PC-3 (cell line): ENCODE measurements around the gene KCTD5. TPM values are rescaled to one million over a fixed set of nuclear protein-coding genes. Genes with fewer than 3 reads are reported as not detected.
"Not testable (repeated sequence)": the region's sequence is repeated elsewhere in the genome, so short reads cannot be mapped to it uniquely, and the experiment has no call there.

Experiments
- ATAC-seq: fragments of 200-7000 bp; cut with Tn5 transposase; 2 replicates; pipeline ENCODE4 v1.9.1; 2020; ENCODE audit warnings: mild to moderate bottlenecking, moderate library complexity
- BruUV-seq: library from RNA; stranded (reverse); fragments of 400-500 nt; replicated peaks from 2 replicates; lab custom pipeline; 2021; lab: Mats Ljungman, UMichigan
- CTCF ChIA-PET: fragments of 300-600 bp; sonication (Branson Sonifier 250); formaldehyde crosslinking; loops from one replicate; lab custom pipeline; 2022; ENCODE audit warnings: antibody characterized with exemption; lab: Charles Lee
- POLR2A ChIA-PET: fragments of 300-600 bp; sonication (Branson Sonifier 250); formaldehyde crosslinking; loops from one replicate; lab custom pipeline; 2022; ENCODE audit warnings: antibody characterized with exemption; ENCODE audit not compliant: unreplicated experiment; lab: Charles Lee
- DNase-seq: peaks from one replicate; pipeline ENCODE4 v3.0.0-alpha.2; 2015
- H2AFZ ChIP-seq: fragments of 300-600 bp; sonication (generic); 2 replicates; pipeline ENCODE4 v1.6.0; 2016; ENCODE audit warnings: antibody characterized with exemption, low read length
- H3F3A ChIP-seq: fragments of 300-600 bp; sonication (generic); one replicate; pipeline ENCODE4 v1.6.0; 2017; ENCODE audit warnings: antibody characterized with exemption, low read length, control low read depth, mild to moderate bottlenecking; ENCODE audit not compliant: unreplicated experiment
- H3K27ac ChIP-seq: fragments of 300-600 bp; sonication (generic); 2 replicates; pipeline ENCODE4 v1.5.1; 2016; ENCODE audit warnings: mild to moderate bottlenecking, low read length
- H3K27me3 ChIP-seq: fragments of 300-600 bp; sonication (generic); 2 replicates; pipeline ENCODE4 v1.6.1; 2016; ENCODE audit warnings: low read length, mixed read lengths
- H3K36me3 ChIP-seq: fragments of 300-600 bp; sonication (generic); 2 replicates; pipeline ENCODE4 v1.6.1; 2016; ENCODE audit warnings: low read depth, mixed run types, low read length, mixed read lengths
- H3K4me1 ChIP-seq: fragments of 300-600 bp; sonication (generic); 2 replicates; pipeline ENCODE4 v1.5.1; 2016; ENCODE audit warnings: low read length; ENCODE audit not compliant: insufficient read depth
- H3K4me2 ChIP-seq: fragments of 300-600 bp; sonication (generic); 2 replicates; pipeline ENCODE4 v1.6.0; 2016; ENCODE audit warnings: low read length
- H3K4me3 ChIP-seq: fragments of 300-600 bp; sonication (generic); 2 replicates; pipeline ENCODE4 v1.5.1; 2016; ENCODE audit warnings: mild to moderate bottlenecking, low read length, mixed read lengths
- H3K79me2 ChIP-seq: fragments of 300-600 bp; sonication (generic); 2 replicates; pipeline ENCODE4 v1.6.1; 2017; ENCODE audit warnings: low read length, mixed read lengths
- H3K9ac ChIP-seq: fragments of 300-600 bp; sonication (generic); 2 replicates; pipeline ENCODE4 v1.6.0; 2016; ENCODE audit warnings: mild to moderate bottlenecking, low read length
- H3K9me2 ChIP-seq: fragments of 300-600 bp; sonication (generic); replicated peaks from 2 replicates; pipeline ENCODE4 v1.6.1; 2016; ENCODE audit warnings: mixed run types, low read length, mixed read lengths
- H3K9me3 ChIP-seq: fragments of 300-600 bp; sonication (generic); 2 replicates; pipeline ENCODE4 v1.6.1; 2016; ENCODE audit warnings: low read length, mixed read lengths
- H4K20me1 ChIP-seq: fragments of 300-600 bp; sonication (generic); 2 replicates; pipeline ENCODE4 v1.6.1; 2016; ENCODE audit warnings: low read length, mixed read lengths
- EZH2 ChIP-seq: fragments of 300-600 bp; sonication (generic); IDR thresholded peaks from one replicate; pipeline ENCODE4 v1.6.1; 2017; ENCODE audit warnings: antibody characterized with exemption, mild to moderate bottlenecking, low read length; ENCODE audit not compliant: unreplicated experiment
- EZH2phosphoT487 ChIP-seq: fragments of 300-600 bp; sonication (generic); IDR thresholded peaks from 2 replicates; pipeline ENCODE4 v1.6.1; 2018; ENCODE audit warnings: mild to moderate bottlenecking, antibody characterized with exemption, low read length, borderline replicate concordance
- intact Hi-C: fragments of 100-400 bp; cut with micrococcal nuclease; formaldehyde crosslinking; loops from 2 replicates; pipeline ENCODE4 v1.9.0; 2023
- total RNA-seq: library from RNA; depleted of rRNA; stranded (reverse); fragments of >200 nt; gene quantifications from 2 replicates; pipeline ENCODE4 v1.2.3, GENCODE V29; 2014
- TF ChIP-seq, protein P1 (sequence below): fragments of 300-600 bp; sonication (generic); conservative IDR thresholded peaks from 2 replicates; pipeline ENCODE4 v1.5.1; 2017; ENCODE audit warnings: antibody characterized with exemption, low read depth, mild to moderate bottlenecking, low read length

Gene KCTD5
- total RNA-seq, 1 experiment from 2014 or later, result 52.2 TPM

DNA sequence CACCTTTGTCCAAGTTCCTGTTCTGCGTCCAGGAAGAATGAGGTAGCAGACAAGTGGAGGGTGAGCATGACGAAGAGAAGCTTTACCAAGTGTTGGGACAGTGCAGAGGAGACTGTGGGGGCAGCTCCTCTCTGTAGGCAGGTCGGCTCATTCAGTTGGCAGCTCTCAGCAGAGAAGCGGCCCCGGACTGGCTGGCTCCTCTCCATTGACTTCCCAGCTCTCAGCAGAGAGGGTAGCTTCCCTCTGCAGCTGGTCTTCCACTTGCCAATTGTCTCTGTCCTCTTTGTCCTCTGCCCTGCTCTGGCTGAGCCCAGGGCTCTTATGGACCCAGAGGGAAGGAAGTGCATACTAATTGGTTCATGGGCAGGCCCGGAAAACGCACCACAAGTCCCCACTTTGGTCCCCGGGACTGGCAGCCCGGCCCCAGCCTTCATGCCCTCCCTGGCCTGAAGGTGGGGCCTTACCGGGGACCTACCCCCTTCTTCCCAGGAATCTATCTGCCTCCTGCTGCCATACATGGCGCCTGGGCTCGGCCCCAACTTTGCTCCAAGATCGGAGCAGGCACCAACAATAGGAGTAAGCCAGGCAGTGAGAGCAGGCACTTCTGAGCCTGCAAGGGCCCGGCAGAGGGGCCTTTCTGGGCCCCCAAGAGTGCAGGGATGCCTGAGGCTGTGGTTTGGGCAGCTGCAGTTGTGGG is 10.1 kb downstream of the KCTD5 start:
- H3K9ac ChIP-seq, result no peak overlapping the region
- no TSS peak for BruUV-seq
- H3K9me3 ChIP-seq, result no peaks in the 10 kb centered on the region
- TF ChIP-seq EZH2phosphoT487 (no peak), EZH2 (no peak)
- TF ChIP-seq, protein P1, sequence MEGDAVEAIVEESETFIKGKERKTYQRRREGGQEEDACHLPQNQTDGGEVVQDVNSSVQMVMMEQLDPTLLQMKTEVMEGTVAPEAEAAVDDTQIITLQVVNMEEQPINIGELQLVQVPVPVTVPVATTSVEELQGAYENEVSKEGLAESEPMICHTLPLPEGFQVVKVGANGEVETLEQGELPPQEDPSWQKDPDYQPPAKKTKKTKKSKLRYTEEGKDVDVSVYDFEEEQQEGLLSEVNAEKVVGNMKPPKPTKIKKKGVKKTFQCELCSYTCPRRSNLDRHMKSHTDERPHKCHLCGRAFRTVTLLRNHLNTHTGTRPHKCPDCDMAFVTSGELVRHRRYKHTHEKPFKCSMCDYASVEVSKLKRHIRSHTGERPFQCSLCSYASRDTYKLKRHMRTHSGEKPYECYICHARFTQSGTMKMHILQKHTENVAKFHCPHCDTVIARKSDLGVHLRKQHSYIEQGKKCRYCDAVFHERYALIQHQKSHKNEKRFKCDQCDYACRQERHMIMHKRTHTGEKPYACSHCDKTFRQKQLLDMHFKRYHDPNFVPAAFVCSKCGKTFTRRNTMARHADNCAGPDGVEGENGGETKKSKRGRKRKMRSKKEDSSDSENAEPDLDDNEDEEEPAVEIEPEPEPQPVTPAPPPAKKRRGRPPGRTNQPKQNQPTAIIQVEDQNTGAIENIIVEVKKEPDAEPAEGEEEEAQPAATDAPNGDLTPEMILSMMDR, result no peak
- POLR2A ChIA-PET, result no interaction called here
- H3K4me3 ChIP-seq, result no peak overlapping the region
- no peaks in the 10 kb centered on the region for H3K36me3 ChIP-seq
- DNase-seq, result no peak
- no peak for ATAC-seq
- intact Hi-C loops, result no loop called here
- no peaks in the 10 kb centered on the region; the same call in 1 of the 2 replicates for H4K20me1 ChIP-seq
- H3F3A ChIP-seq, result no peaks in the 10 kb centered on the region
- no peak overlapping the region for H3K27ac ChIP-seq
- no peaks in the 10 kb centered on the region for H3K4me1 ChIP-seq
- H3K4me2 ChIP-seq, result no peak overlapping the region
- H2AFZ ChIP-seq, result no peak overlapping the region
- H3K79me2 ChIP-seq, result peaks cover 42% of the 10 kb centered on the region
- no peaks in the 10 kb centered on the region for H3K27me3 ChIP-seq
- CTCF ChIA-PET, result interaction anchor here (0.6 kb wide), 1 partner anchor 17 kb away, joined by 3 read pairs; no protein-coding TSS in a partner anchor
- H3K9me2 ChIP-seq, result no peaks in the 10 kb centered on the region

DNA sequence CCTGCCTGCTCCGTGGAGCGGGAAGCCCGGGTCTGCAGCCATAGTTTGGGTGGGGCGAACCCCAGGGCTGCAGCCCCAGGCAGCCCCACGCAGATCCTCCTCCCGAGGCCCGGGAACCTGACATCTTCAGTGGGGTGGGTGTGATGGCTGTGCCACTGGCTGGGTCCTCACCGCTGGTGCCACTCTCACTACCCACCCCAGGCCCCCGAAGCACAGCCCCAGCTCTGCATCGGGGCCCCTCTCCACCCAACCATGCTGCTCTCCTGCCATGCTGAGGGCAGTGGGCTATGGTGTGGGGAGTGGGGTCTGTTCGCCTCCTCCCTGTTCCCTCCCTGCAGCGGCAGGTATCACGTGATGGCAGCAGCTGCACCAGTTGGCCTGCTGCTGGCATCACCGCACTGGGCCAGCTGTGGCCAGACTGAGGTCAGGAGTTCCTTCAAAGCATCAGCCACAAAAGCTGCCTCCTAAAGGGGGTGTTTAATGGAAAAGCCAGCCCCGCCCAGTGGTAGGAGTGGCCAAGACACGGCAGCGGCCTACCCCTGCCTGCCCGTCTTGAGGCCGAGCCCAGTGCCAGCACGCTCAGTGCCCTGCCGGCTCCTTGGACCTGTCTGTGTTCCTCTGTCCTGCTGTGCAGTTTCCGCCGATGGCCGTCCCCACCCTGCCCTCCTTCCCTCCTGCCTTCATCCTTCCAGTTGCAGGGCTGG is 10.8 kb downstream of the KCTD5 start:
- H3K4me3 ChIP-seq, result no peak overlapping the region
- H3F3A ChIP-seq, result no peaks in the 10 kb centered on the region
- DNase-seq (no peak), ATAC-seq (no peak)
- ChIA-PET CTCF (no interaction called here), POLR2A (no interaction called here)
- H3K4me1 ChIP-seq, result no peaks in the 10 kb centered on the region
- intact Hi-C loops, result no loop called here
- no peaks in the 10 kb centered on the region for H4K20me1 ChIP-seq
- H3K9me3 ChIP-seq, result no peaks in the 10 kb centered on the region
- H3K27me3 ChIP-seq, result no peaks in the 10 kb centered on the region
- H3K9ac ChIP-seq, result no peak overlapping the region
- BruUV-seq, result no TSS peak
- no peak overlapping the region for H3K27ac ChIP-seq
- H2AFZ ChIP-seq, result no peak overlapping the region
- no peak overlapping the region for H3K4me2 ChIP-seq
- H3K9me2 ChIP-seq, result no peaks in the 10 kb centered on the region
- TF ChIP-seq, protein P1, result no peak
- no peak for TF ChIP-seq EZH2phosphoT487
- TF ChIP-seq EZH2, result no peak
- no peaks in the 10 kb centered on the region for H3K36me3 ChIP-seq
- H3K79me2 ChIP-seq, result peaks cover 36% of the 10 kb centered on the region

DNA sequence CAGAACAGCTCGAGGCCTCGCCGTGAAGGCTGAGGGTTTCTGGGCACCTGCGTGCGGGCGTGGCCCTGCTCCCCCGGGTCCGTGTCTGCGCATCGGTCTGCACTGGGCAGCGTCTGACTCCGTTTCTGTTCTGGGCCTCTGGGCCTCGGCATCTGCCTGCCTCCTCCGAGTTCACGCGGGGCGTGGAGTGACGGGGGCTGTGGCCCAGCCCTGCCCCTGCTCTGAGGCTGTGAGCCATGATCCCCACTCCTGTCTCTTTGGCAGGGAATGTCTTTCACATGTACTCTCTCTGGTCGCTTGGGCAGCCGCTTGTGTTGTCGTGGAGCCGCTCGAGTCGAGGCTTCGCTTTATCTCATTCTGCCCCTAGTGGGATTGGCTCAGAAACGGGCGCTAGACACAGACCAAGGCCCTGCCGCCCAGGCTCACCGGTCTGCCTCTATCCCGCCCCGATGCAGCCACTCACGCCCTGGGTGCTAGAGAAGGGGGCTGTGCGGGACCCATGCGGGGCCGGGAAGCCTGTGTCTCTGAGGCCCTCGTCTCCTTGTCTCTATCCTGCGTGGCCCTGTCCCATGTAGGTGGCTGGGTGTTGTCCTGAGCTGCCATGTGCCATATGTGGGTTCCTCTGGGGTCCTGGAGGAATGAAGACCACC is 14.4 kb downstream of the KCTD5 start:
- H2AFZ ChIP-seq, H3K27me3 ChIP-seq, DNase-seq, H3K36me3 ChIP-seq, H3K4me3 ChIP-seq, H3F3A ChIP-seq, H3K9ac ChIP-seq, H3K9me2 ChIP-seq, H3K27ac ChIP-seq, H3K4me1 ChIP-seq, intact Hi-C loops, H3K9me3 ChIP-seq, POLR2A ChIA-PET, BruUV-seq, H3K4me2 ChIP-seq, ATAC-seq, H4K20me1 ChIP-seq, CTCF ChIA-PET: not testable (repeated sequence)
- H3K79me2 ChIP-seq, result peaks cover 16% of the 10 kb centered on the region
